Measurements from ENCODE around the gene RABL2B.

DNA sequence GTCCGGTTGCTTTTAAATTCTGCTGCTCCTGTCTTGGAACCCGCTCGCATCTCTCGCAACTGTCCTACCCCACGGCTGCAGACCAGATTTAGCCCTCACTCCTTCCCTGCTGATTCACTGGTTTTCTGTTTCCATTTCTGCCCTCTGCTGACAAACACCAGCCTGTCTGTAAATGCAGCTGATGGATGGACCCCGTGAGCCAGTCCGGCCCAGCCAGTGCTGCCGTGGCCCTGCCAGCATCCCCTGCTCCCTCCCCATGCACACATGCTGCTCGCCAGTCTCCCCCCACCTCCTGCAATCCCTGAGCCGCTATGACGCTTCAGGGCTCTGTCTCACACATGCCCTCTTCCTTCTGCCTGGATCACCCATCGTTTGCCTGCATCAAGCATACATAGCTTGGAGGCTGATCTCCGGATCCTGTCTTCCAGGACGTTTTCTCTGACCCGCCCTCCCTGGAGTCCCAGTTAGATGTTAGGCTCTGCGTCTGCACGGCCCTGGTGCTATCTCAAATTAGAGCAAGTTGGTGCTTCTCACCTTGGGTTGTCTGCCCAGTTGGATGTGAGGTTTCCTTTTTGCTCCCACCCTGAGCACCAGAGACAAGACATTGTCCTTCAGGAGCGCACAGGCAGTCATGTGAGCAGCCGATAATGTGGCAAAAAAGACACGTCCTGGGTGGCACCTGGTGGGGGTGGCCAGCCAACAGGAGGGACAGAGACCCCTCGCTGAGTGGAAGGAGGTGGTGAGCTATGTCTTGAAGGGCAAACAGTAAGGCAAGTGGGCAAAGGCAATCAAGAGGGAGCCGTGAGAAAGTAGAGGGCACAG lies 49.7 kb downstream of the RABL2B start:
- TF ChIP-seq, protein P1, sequence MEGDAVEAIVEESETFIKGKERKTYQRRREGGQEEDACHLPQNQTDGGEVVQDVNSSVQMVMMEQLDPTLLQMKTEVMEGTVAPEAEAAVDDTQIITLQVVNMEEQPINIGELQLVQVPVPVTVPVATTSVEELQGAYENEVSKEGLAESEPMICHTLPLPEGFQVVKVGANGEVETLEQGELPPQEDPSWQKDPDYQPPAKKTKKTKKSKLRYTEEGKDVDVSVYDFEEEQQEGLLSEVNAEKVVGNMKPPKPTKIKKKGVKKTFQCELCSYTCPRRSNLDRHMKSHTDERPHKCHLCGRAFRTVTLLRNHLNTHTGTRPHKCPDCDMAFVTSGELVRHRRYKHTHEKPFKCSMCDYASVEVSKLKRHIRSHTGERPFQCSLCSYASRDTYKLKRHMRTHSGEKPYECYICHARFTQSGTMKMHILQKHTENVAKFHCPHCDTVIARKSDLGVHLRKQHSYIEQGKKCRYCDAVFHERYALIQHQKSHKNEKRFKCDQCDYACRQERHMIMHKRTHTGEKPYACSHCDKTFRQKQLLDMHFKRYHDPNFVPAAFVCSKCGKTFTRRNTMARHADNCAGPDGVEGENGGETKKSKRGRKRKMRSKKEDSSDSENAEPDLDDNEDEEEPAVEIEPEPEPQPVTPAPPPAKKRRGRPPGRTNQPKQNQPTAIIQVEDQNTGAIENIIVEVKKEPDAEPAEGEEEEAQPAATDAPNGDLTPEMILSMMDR (conservative IDR thresholded peaks at IDR 0.05; ENCODE audit: low read length): no peak
- no peak for TF ChIP-seq EZH2phosphoT487 (IDR thresholded peaks at IDR 0.05; ENCODE audit: borderline replicate concordance)

Data from Loucy (cell line).